Retinal pigment epithelial cell (primary cell): Measurements from ENCODE around the gene MEX3A.
"Not testable (repeated sequence)": the region's sequence is repeated elsewhere in the genome, so short reads cannot be mapped to it uniquely, and the experiment has no call there.

Experiments
- DNase-seq: peaks from one replicate; pipeline ENCODE4 v3.0.0-alpha.2; 2010; ENCODE audit warnings: low read depth
- H3K4me3 ChIP-seq: 2 replicates; pipeline ENCODE4 v1.5.1; 2011; ENCODE audit warnings: mild to moderate bottlenecking, low read length, control low read depth, moderate library complexity
- CTCF ChIP-seq: conservative IDR thresholded peaks from 2 replicates; pipeline ENCODE4 v1.5.1; 2011; ENCODE audit warnings: low read depth, low read length, control low read depth, inconsistent platforms

Gene MEX3A

GRCh38 chr1:156052862-156053767, 29.1 kb downstream of the MEX3A start:
- H3K4me3 ChIP-seq, result peak overlapping the region; percentile 55
- no peak for DNase-seq
- TF ChIP-seq CTCF, result peak; percentile 50

- TF ChIP-seq CTCF, result no peak
- no peak for DNase-seq
- H3K4me3 ChIP-seq, result no peak overlapping the region
These were observed 31.1 kb downstream of the MEX3A start for GRCh38 chr1:156051011-156051725.

GRCh38 chr1:156050376-156050775, 31.9 kb downstream of the MEX3A start:
- no peak for TF ChIP-seq CTCF
- no peak for DNase-seq
- H3K4me3 ChIP-seq, result no peak overlapping the region

- TF ChIP-seq CTCF, result no peak
- H3K4me3 ChIP-seq, result no peak overlapping the region
- no peak for DNase-seq
These were observed 33.5 kb downstream of the MEX3A start for GRCh38 chr1:156048663-156049258.

- no peak for DNase-seq
- no peak overlapping the region for H3K4me3 ChIP-seq
- no peak for TF ChIP-seq CTCF
These were observed 37.2 kb downstream of the MEX3A start for GRCh38 chr1:156045076-156045475.

- TF ChIP-seq CTCF, result no peak
- H3K4me3 ChIP-seq, result no peak overlapping the region
- no peak for DNase-seq
These were observed 39.4 kb downstream of the MEX3A start for GRCh38 chr1:156042828-156043227.

GRCh38 chr1:156034991-156035390, 47.3 kb downstream of the MEX3A start:
- not testable (repeated sequence) for DNase-seq, H3K4me3 ChIP-seq
